Prostate gland (tissue), 2 donors: ENCODE results near the gene SBF1.

ENCODE experiments used
- CTCF ChIP-seq, 4 experiments: fragments of 200-600 bp in 2 of 4; fragments of 450-650 bp in 2 of 4; sonication (generic) in 2 of 4; IDR thresholded peaks; 1 replicate in 3 of 4; 2 replicates in 1 of 4; pipeline ENCODE4 v1.5.1; 2016 to 2019; ENCODE audit warnings: antibody characterized with exemption in 4 of 4, mild to moderate bottlenecking in 2 of 4, moderate library complexity in 2 of 4
- POLR2A ChIP-seq: fragments of 450-650 bp; IDR thresholded peaks from one replicate; pipeline ENCODE4 v1.6.1; 2016; ENCODE audit warnings: antibody characterized with exemption, mild to moderate bottlenecking
- POLR2AphosphoS5 ChIP-seq: sonication (generic); formaldehyde crosslinking; IDR thresholded peaks from one replicate; pipeline ENCODE4 v1.6.1; 2017; ENCODE audit warnings: antibody characterized with exemption

GRCh38 chr22:50420015-50420414 is 54.8 kb downstream of the SBF1 start:
- TF ChIP-seq CTCF (IDR thresholded peaks at IDR 0.05): no peak
- TF ChIP-seq POLR2AphosphoS5: no peak
- TF ChIP-seq POLR2A: no peak
